ENCODE data around the gene LPIN1. TPM values are rescaled to one million over a fixed set of nuclear protein-coding genes. Genes with fewer than 3 reads are reported as not detected.

The LPIN1 gene
- total and polyA plus RNA-seq, 2 of the 13 experiments (the other 11 are each of a cell fraction or from before 2014, with no cell fraction given) = 9.7 to 19.4 TPM

DNA sequence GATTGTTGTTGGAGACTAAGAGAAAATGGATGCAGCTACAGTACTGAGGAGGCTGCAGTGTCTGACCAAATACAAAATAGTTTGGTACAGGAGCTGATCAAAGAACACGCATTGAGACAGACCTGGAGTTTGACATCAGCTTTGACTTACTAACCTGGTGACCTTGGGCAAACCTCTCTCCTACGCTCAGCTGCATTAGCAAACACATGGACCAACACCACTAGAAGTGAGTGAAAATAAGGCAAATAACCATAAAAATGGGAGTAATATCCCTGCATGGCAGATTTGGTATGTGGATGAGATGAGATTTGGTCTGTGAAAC, 126.5 kb downstream of the LPIN1 start (continued):
- no peak for TF ChIP-seq ZHX1 (CRISPR knock-in tag; IDR thresholded peaks at IDR 0.05; ENCODE audit: low read depth)
- TF ChIP-seq, protein P1, sequence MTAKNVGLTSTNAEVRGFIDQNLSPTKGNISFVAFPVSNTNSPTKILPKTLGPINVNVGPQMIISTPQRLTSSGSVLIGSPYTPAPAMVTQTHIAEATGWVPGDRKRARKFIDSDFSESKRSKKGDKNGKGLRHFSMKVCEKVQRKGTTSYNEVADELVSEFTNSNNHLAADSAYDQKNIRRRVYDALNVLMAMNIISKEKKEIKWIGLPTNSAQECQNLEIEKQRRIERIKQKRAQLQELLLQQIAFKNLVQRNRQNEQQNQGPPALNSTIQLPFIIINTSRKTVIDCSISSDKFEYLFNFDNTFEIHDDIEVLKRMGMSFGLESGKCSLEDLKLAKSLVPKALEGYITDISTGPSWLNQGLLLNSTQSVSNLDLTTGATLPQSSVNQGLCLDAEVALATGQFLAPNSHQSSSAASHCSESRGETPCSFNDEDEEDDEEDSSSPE (CRISPR knock-in tag; IDR thresholded peaks at IDR 0.05) = no peak
- peak; percentile 7; the same call in 1 of the 2 replicates for TF ChIP-seq TCF7 (IDR thresholded peaks at IDR 0.05; ENCODE audit: low read depth)
- no peak for TF ChIP-seq KDM5A (IDR thresholded peaks at IDR 0.05; ENCODE audit: borderline replicate concordance, low read length)
- no peak for TF ChIP-seq ZNF460 (CRISPR knock-in tag; IDR thresholded peaks at IDR 0.05; ENCODE audit: borderline replicate concordance)
- TF ChIP-seq, protein P2, sequence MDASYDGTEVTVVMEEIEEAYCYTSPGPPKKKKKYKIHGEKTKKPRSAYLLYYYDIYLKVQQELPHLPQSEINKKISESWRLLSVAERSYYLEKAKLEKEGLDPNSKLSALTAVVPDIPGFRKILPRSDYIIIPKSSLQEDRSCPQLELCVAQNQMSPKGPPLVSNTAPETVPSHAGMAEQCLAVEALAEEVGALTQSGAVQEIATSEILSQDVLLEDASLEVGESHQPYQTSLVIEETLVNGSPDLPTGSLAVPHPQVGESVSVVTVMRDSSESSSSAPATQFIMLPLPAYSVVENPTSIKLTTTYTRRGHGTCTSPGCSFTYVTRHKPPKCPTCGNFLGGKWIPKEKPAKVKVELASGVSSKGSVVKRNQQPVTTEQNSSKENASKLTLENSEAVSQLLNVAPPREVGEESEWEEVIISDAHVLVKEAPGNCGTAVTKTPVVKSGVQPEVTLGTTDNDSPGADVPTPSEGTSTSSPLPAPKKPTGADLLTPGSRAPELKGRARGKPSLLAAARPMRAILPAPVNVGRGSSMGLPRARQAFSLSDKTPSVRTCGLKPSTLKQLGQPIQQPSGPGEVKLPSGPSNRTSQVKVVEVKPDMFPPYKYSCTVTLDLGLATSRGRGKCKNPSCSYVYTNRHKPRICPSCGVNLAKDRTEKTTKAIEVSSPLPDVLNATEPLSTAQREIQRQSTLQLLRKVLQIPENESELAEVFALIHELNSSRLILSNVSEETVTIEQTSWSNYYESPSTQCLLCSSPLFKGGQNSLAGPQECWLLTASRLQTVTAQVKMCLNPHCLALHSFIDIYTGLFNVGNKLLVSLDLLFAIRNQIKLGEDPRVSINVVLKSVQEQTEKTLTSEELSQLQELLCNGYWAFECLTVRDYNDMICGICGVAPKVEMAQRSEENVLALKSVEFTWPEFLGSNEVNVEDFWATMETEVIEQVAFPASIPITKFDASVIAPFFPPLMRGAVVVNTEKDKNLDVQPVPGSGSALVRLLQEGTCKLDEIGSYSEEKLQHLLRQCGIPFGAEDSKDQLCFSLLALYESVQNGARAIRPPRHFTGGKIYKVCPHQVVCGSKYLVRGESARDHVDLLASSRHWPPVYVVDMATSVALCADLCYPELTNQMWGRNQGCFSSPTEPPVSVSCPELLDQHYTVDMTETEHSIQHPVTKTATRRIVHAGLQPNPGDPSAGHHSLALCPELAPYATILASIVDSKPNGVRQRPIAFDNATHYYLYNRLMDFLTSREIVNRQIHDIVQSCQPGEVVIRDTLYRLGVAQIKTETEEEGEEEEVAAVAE (CRISPR knock-in tag; IDR thresholded peaks at IDR 0.05; ENCODE audit: borderline replicate concordance) = no peak
- no peak for TF ChIP-seq ZNF660 (CRISPR knock-in tag; IDR thresholded peaks at IDR 0.05; ENCODE audit: borderline replicate concordance, low read depth)
- TF ChIP-seq ZSCAN20 (CRISPR knock-in tag; IDR thresholded peaks at IDR 0.05; ENCODE audit: borderline replicate concordance) = no peak
- no peak for TF ChIP-seq RFXAP (CRISPR knock-in tag; IDR thresholded peaks at IDR 0.05; ENCODE audit: borderline replicate concordance)
- TF ChIP-seq SIN3A (IDR thresholded peaks at IDR 0.05; ENCODE audit: borderline replicate concordance, low read depth, low read length) = no peak
- no peak for TF ChIP-seq FIP1L1 (IDR thresholded peaks at IDR 0.05; ENCODE audit: borderline replicate concordance, insufficient read depth, low read depth, low read length)
- TF ChIP-seq, protein P3, sequence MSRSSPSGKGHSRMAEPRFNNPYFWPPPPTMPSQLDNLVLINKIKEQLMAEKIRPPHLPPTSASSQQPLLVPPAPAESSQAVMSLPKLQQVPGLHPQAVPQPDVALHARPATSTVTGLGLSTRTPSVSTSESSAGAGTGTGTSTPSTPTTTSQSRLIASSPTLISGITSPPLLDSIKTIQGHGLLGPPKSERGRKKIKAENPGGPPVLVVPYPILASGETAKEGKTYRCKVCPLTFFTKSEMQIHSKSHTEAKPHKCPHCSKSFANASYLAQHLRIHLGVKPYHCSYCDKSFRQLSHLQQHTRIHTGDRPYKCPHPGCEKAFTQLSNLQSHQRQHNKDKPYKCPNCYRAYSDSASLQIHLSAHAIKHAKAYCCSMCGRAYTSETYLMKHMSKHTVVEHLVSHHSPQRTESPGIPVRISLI (CRISPR knock-in tag; IDR thresholded peaks at IDR 0.05; ENCODE audit: borderline replicate concordance) = no peak
- no peak for TF ChIP-seq IKZF1 (IDR thresholded peaks at IDR 0.05)
- TF ChIP-seq HDAC2 (CRISPR knock-in tag; IDR thresholded peaks at IDR 0.05) = 0 out of 2 replicates have a peak, but pooled peaks have one; percentile 41
- no peak for TF ChIP-seq ADNP (CRISPR knock-in tag; IDR thresholded peaks at IDR 0.05)
- no peak for TF ChIP-seq PAX8 (CRISPR knock-in tag; IDR thresholded peaks at IDR 0.05; ENCODE audit: borderline replicate concordance)
- peak; percentile 30; the same call in 1 of the 2 replicates for TF ChIP-seq GATAD2A (CRISPR knock-in tag; IDR thresholded peaks at IDR 0.05)
- no peak for TF ChIP-seq REL (CRISPR knock-in tag; conservative IDR thresholded peaks at IDR 0.05)
- 0 out of 2 replicates have a peak, but pooled peaks have one; percentile 40 for TF ChIP-seq SMAD3 (CRISPR knock-in tag; IDR thresholded peaks at IDR 0.05)
- no peak for TF ChIP-seq NONO (IDR thresholded peaks at IDR 0.05)
- no peak for TF ChIP-seq NONO (CRISPR knock-in tag; conservative IDR thresholded peaks at IDR 0.05)
- TF ChIP-seq NR2F6 (IDR thresholded peaks at IDR 0.05) = 0 out of 2 replicates have a peak, but pooled peaks have one; percentile 33
- TF ChIP-seq NR2F6 (CRISPR knock-in tag; IDR thresholded peaks at IDR 0.05) = peak; percentile 41; the same call in 1 of the 2 replicates
- peak; percentile 26; the same call in 1 of the 2 replicates for TF ChIP-seq HMG20A (CRISPR knock-in tag; IDR thresholded peaks at IDR 0.05; ENCODE audit: borderline replicate concordance)
